Activated CD4-positive, alpha-beta T cell treated with anti-CD3 and anti-CD28 coated beads, Interleukin-2, amount 50 U/mL, for 4 hours (primary cell): ENCODE measurements around the gene UBTD1.
"Not testable (repeated sequence)": the region's sequence is repeated elsewhere in the genome, so short reads cannot be mapped to it uniquely, and the experiment has no call there.

ENCODE experiments used
- DNase-seq, 2 experiments: peaks; one replicate each; pipeline ENCODE4 v3.0.0-alpha.2; 2020

UBTD1 gene, protein sequence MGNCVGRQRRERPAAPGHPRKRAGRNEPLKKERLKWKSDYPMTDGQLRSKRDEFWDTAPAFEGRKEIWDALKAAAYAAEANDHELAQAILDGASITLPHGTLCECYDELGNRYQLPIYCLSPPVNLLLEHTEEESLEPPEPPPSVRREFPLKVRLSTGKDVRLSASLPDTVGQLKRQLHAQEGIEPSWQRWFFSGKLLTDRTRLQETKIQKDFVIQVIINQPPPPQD

DNA sequence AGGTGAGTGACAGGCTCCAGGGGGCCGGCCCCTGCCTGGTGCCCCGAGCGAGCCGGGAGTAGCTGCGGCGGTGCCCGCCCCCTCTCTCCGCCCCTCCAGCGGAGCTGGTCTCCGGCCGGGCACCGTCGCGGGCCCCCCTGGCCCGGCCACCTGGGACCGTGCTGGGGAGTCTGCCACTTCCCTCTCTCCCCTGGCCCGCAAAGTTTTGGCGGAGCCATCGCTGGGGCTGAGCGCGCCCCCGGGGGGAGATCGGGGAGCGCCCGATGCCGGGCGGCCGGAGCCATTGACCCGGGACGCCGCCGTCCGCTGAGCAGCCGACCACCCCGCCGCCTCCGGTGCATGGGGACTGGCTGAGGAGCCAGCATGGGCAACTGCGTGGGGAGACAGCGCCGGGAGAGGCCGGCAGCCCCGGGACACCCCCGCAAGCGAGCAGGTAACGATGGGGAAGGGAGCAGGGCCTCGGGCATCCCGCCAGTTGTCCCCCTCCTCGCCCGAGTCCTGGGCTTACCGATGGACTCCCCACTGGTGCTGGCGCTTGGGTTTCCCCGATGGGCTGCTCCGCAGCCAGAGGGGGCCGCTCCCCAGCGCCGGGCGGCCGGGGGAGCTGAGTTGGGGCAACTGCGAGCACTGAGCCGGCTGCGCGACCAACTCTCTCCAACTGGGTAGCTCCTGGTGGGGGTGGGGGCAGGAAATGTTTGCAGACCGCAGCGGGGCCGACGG is at the start of gene UBTD1:
UBTD1 (plus strand) TSS at position 84 of the 720 bp plus-strand sequence; CDS start at position 364, 280 bp downstream.
- DNase-seq = peak; percentile 22 to 23

DNA sequence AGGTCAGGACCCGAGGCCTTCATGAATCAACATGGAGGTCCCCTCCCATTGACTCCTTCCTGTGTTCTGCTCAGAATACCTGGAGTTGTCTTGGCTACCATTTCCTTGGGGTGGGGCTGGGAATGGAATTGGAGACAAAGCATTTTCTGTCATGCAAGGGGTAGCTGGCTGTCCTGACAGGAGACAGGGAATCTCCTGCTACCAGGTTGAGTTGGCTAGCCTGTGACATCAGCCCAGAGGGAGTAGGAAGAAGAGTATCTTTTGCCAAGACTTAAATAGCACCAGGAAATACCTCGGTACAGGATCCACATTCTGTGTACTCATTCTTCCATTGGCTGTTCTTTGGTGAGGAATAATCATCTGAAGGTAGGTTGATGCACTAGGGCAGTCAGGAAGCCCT is 47.9 kb upstream of the UBTD1 start:
- DNase-seq = no peak

DNA sequence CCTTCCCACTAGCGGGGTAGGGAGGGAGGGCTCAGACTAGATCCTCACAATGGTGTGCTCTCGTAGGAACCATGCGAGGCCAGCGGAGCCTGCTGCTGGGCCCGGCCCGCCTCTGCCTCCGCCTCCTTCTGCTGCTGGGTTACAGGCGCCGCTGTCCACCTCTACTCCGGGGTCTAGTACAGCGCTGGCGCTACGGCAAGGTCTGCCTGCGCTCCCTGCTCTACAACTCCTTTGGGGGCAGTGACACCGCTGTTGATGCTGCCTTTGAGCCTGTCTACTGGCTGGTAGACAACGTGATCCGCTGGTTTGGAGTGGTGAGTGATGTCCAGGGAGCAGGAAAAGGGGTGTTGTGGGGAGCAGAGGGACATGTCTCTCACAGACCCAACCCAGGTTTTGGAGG is 47.1 kb upstream of the UBTD1 start:
- DNase-seq = no peak

DNA sequence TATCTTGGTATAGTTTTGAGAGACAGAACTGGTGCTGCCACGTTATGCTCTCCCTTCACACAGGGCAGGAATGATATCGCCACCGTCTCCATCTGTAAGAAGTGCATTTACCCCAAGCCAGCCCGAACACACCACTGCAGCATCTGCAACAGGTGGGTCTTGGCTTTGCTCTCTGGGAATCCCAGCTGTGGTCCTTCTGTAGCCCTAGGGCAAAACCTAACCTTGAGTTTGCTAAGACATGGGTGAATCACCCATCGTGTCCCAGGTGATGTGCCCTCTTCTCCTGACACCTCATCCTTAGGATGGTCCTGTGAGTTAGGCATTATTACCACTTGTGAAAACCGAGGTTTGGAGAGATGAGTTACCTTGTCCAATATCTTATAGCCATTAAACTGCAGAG is 46.4 kb upstream of the UBTD1 start:
- no peak for DNase-seq

DNA sequence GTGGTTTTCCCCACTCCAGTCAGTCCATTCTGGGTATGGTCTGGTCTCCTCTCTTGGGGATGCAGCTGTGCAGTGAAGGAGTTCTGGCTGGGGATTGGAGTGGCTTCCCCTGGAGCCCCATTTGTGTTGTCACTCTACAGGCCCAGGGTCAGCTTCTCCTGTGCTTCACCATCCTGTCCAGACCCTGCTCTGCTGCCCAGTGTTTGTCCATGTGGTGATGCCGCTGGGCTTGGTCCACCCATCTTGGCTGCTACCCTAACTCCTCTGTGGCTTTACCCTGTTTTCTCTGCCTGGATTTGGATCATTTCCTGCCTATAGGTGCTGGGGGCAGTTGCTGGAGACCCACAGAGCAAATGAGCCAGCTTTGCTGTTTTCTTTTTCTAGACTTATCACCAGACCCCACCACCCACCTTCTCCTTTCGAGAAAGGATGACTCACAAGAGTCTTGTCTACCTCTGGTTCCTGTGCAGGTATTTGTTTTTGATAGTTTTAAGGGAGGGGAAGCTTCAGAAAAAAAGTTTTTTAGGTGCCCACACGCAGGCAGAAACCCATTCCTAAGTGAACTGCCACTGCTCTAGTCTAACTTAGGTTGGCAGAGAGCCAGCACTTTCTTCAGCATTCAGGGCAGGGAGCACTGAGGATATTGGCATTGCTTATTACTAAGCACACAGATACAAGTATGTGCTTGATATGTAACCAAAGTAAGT is 44.2 kb upstream of the UBTD1 start:
- peak; percentile 19 to 35 for DNase-seq

DNA sequence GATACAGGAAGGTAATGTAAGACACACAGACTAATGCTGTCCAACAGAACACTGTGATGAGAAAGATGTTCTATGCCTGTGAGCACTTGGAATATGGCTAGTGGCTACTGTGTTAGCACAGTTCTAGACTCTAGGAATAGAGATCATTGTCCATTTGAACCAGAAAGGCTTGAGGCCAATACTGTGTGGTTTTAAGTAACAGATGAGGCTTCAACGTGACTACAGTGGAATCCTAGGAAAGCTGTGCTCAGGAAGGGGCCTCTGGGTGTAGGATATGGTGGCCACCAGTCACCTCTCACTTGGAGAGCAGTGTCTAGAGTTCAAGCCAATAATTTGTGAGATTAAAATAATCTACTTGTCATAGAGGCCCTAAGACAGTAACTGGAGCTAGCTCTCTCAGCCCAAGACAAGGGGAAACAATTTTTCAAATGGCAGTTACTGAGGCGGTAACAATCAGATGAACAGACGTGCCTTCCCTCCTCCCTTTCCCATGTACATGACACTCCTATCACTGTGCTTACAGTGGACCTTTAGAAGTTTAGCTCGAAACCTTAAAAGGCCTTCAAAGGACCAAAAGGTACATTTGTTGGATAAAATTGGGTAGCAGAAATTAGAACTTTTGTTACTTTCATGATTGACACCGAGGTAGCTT is 42.6 kb upstream of the UBTD1 start:
- DNase-seq = no peak

DNA sequence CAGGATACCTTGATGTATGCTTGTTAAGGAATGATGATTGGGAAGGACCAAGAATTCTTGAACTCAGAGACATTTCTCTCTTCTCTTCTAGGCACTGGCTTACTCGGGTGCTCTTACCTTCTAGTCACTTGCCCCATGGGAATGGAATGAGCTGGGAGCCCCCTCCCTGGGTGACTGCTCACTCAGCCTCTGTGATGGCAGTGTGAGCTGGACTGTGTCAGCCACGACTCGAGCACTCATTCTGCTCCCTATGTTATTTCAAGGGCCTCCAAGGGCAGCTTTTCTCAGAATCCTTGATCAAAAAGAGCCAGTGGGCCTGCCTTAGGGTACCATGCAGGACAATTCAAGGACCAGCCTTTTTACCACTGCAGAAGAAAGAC is 42.0 kb upstream of the UBTD1 start:
- no peak for DNase-seq

DNA sequence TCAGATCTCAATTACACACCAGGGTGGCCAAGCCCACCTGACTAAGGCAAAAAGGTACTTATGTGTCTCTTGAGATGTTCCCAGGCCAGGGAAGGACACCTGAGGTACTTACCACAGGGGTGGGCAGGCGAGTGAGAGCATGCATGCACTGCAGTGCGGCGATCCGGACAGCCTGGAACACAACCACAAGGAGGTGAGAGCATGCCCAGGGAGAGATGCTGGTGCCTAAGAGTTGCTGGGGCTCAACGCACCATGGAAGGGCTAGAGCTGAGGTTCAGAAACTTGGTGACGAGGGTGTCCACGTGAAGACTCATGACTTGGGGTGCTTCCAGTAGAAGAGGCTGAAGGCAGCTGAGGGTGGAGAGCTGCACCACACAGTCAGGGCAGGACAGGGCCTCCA is 39.6 kb upstream of the UBTD1 start:
- no peak for DNase-seq

DNA sequence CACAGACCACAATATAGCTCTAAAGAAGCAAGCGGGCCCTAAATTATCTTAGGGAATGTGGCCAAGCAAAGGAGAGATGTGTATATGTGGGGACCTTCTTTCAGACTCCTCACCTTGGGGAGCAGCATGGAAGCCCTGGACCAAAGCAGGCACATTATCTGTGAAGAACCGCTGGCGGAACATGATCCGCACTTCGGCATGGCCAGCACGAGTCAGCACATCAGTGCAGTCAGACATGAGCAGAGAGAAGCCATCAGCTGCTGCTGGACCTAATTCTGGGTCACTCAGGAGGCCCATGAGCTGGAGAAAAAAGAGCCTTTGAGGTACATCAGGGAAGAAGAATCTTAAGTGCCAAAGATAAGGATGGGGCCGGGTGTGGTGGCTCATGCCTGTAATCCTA is 38.8 kb upstream of the UBTD1 start:
- DNase-seq = no peak

DNA sequence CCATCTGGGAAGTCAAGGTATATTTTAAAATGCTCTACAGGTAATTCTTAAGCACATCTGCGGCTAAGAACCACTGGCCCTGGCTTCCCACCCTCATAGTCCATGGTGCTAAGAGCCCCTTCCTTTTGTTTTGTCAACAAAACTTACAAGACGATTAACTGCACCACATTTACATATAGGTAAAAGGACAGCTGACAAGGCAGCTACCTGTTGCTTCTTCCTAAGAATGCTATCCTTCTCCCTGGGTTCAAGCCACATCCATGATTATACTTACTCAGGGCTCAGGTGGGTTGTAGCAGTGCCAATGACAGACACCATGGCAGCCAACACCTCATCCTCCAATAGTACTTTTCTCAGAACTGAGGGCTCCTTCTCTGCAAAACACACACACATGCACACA is 36.4 kb upstream of the UBTD1 start:
- DNase-seq = no peak

DNA sequence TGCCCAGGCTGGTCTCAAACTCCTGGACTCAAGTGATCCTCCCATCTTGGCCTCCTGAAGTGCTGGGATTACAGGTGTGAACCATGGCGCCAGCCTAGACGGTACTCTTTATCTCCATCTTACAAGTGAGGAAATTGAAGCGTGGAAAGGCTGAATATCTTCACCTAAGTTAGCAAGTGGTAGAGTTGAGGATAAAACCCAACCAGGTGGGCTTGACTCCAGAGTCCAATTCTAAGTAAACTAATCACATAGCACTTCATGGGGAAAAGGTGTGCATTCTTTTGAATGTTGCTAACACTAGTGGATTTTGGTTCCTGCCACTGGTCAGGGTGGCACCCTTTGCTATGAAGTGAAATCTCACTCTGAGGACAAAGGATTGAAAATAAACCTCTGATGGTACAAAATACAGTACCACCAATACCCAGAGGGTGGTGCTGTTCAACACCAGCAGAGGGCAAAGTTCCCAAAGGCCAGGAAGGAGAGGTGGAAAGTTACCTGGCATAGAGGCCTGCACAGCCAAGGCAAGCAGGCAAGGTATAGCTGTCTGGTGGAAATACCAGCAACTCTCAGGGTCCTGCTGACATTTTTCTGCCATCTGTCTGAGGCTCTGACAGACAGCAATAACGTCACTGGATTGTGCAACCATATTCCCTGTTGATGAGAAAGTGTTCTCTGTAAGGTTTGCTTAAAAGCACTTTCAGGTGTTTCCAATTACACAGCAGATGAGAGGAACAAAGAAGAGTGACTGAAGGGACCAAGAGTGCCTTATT is 35.2 kb upstream of the UBTD1 start:
- peak in 1 of 2 experiments; percentile 9 for DNase-seq

DNA sequence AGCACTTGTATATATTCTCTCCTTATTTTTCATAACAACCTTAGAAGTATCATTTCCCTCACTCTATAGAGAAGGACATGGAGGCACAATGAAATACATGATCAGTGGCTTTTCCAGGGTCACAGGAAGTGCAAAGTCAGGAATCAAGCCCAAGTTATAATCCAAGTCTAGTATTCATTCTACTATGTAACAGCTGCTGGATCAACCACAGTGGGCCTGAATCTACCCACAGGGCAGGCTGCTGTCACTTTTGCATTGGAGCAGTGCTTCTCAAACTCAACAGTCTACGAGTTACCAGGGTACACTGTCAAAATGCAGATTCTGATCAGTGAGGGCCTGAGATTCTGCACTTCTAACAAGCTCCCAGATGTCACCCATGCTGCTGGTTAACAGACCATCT is 34.5 kb upstream of the UBTD1 start:
- no peak for DNase-seq

DNA sequence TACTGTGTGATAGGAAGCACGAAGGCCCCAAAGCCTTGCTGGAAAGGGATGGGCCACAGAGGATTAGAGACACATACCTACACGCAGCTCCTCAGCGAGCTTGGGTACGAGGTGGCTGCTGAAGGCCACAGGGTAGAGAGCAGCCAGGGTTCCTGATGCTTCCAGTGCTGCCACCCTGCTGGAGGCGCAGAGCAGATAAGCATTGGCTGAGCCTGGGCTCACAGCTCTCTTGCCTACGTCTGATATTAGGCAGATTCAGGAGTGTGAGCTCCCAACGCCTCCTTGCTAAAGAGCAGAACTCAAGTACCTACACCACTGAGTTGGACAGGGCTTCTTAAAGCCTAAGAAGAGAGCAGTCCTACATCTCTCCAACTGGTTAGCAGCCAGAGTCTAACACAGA is 32.7 kb upstream of the UBTD1 start:
- DNase-seq = no peak

DNA sequence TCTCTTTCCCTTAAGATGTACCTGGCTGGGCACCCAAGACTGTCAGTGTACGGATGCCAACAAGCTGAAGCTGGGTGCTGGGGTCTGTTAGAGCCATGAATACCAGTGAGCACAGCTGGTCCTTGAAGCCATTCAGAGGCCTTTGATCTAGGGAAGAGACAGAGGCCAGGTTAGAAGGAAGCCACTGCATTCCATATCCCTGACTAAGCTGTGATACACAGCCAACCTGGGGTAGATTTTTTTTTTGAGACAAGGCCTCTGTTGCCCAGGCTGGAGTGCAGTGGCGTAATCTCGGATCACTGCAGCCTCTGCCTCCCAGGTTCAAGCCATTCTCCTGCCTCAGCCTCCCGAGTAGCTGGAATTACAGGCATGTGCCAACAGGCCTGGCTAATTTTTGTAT is 32.0 kb upstream of the UBTD1 start:
- no peak for DNase-seq

DNA sequence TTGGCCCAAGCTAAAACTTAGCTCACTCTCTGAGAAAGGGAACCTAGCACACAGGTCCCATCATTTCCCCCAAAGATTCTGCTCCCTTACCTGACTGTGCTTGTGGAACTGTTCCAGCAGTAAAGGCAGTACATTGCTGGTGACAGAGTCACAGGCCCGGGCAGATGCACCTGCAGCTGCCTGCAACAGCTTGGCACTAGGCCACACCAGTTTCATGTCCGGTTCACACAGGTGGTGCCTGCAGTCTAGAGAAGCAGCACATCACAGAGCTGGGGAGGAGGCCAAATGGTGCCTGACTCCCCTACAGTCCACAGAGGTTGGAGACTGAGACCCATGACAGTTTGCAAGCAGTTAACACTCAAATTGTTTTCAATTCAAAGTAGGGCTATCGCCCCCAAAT is 30.6 kb upstream of the UBTD1 start:
- no peak for DNase-seq

DNA sequence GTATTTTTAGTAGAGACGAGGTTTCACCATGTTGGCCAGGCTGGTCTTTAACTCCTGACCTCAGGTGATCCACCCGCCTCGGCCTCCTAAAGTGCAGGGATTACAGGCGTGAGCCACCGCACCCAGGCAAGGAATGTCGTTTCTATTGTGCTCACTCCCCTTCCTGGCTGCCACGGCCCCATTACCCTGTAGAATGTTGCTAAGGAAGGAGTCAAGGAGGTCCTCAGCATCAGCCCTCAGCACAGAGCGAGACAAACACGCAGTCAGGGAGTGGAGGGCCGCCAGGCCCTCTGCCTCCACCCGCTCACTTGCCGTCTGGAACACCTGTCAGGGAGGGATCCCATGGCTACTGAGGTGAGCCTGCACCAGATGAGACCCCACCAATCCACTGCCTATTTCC is 29.9 kb upstream of the UBTD1 start:
- DNase-seq = not testable (repeated sequence)

DNA sequence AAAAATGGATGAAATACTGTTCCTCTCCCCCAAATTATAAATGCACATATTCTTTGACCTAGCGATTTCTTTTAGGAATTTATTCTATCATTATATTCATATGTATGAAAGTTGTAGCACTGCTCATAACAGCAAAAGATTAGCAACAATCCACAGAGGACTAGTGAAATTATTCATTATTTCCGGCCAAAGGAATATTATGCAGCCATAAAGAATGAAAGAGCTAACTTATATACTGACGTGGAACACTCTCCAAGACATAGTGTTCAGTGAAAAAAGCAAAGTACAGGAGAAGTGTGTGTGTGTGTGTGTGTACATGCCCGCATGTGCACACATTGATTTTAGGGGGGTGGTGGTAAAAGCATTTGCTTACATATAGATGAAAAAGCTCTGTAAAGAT is 23.8 kb upstream of the UBTD1 start:
- no peak for DNase-seq

DNA sequence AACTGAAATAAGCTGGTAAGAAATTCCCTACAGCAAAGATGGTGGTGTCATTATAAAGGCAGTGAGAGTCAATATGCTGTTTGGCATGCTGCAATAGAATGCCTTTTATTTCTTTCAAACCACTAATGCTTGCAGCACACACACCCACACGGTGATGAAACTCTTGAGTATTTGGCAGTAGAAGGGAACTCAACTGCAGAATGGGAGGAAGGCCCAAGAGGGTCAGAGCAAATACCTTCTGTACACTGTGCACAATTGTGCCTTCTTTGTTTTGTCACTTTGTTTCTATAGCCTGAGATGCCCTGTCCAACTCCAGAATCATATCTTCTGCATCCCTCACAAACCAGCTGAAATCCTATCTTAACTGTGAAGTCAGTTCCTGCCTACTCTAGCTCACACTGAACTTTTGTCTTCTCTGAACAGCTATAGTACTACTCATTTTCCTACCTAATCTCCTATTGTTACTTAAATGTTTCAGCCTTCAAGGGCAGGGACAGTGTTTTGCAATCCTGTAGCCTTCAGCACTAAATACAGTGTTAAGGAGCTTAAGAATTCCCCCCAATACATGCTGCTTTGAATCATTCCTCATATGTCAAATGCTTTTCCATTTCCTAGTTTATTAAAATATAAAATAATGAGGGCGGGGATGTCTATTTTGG is 22.7 kb upstream of the UBTD1 start:
- no peak for DNase-seq

DNA sequence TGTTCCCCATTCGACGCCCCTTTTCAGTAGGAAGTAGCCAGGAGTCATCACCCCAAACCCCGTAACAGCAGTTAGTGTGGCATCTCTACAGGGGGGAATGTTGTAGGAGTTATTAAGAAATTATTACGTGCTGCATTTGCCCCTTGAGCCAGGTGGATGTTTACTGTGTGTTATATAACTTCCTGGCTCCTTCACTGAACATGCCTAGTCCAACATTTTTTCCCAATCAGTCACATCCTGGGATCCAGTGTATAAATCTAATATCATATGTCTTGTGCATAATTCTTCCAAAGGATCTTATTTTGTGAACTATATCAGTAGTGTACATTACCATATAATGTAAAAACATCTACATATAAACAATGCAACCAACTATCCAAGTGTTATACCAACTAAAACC is 19.3 kb upstream of the UBTD1 start:
- DNase-seq = not testable (repeated sequence)

DNA sequence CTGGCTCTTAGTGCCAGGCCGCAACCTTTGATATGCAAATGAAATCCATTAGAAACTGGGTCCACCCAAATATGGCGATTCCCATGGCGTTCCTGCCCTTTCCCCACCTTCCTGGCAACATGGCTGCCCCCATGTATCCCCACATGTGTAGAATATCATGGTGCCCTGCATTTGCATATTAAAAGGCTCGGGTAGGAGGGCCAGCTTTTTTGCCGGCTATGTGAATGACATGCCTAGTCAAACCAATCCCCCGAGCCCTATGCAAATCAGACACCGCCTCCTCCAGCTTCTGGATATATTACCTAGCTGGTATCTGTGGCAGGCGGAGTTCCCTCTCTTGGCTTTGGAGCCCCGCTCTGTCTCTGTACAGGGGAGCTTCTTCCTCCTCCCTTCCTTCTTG is 18.8 kb upstream of the UBTD1 start:
- DNase-seq = no peak

DNA sequence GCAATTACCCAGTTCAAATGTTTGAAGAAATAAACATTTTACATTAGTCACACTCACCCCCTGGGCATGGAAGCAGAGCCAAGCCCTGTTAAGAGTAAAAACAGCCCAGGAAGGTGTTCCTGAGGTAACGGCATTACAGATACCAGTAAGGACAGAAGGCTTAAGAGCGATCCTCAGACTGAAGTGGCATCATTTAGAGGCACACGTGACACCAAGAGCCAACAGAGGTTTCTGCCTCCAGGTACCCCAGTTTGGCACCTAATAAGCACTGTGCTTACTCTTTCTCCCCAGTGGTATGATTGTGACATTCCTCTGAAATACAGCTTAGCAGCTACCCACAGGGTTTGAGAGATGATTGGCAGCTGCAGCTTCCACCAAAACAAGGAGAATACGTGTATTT is 17.7 kb upstream of the UBTD1 start:
- DNase-seq = no peak

DNA sequence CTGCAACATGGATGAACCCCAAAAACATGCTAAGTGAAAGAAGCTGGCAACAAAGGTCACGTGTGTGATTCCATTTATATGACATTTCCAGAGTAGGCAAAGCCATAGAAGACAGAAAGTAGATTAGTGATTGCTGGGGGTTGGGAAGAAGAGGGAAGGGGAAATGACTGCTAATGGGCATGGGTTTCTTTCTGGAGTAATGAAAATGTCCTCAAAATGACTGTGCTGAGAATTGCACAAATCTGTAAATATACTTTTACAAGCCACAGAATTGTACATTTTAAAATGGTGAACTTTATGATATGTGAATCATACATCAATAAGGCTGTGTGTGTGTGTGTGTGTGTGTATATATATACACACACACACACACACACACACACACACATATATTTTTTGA is 16.3 kb upstream of the UBTD1 start:
- DNase-seq = no peak
